ENCODE results near the gene EGR1. TPM values are rescaled to one million over a fixed set of nuclear protein-coding genes. Genes with fewer than 3 reads are reported as not detected.

EGR1 gene
- total RNA-seq, 1 donor from 2014 or later = 701 TPM

- no peak overlapping the region for H3K27ac Mint-ChIP-seq
- H3K36me3 Mint-ChIP-seq = no peaks in the 10 kb centered on the region
- peaks cover 10% of the 10 kb centered on the region for H3K27me3 Mint-ChIP-seq (ENCODE audit: low read depth)
- DNase-seq (ENCODE audit: low spot score in 2 of 2, unreplicated experiment in 2 of 2) = no peak
- H3K9me3 Mint-ChIP-seq = no peaks in the 10 kb centered on the region
- TF ChIP-seq, protein P1, sequence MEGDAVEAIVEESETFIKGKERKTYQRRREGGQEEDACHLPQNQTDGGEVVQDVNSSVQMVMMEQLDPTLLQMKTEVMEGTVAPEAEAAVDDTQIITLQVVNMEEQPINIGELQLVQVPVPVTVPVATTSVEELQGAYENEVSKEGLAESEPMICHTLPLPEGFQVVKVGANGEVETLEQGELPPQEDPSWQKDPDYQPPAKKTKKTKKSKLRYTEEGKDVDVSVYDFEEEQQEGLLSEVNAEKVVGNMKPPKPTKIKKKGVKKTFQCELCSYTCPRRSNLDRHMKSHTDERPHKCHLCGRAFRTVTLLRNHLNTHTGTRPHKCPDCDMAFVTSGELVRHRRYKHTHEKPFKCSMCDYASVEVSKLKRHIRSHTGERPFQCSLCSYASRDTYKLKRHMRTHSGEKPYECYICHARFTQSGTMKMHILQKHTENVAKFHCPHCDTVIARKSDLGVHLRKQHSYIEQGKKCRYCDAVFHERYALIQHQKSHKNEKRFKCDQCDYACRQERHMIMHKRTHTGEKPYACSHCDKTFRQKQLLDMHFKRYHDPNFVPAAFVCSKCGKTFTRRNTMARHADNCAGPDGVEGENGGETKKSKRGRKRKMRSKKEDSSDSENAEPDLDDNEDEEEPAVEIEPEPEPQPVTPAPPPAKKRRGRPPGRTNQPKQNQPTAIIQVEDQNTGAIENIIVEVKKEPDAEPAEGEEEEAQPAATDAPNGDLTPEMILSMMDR (IDR thresholded peaks at IDR 0.05; ENCODE audit: unreplicated experiment) = no peak
- H3K4me1 Mint-ChIP-seq = peaks cover 7% of the 10 kb centered on the region
- H3K4me3 Mint-ChIP-seq = no peak overlapping the region
These were observed 20.3 kb upstream of the EGR1 start for GRCh38 chr5:138444774-138445546.

- Mint-ChIP-seq H3K9me3 (no peaks in the 10 kb centered on the region), H3K36me3 (no peaks in the 10 kb centered on the region), H3K27ac (no peak overlapping the region), H3K4me1 (peaks cover 5% of the 10 kb centered on the region), H3K27me3 (ENCODE audit: low read depth) (peaks cover 12% of the 10 kb centered on the region), H3K4me3 (no peak overlapping the region)
- no peak for DNase-seq (ENCODE audit: low spot score in 2 of 2, unreplicated experiment in 2 of 2)
- TF ChIP-seq, protein P1 (IDR thresholded peaks at IDR 0.05; ENCODE audit: unreplicated experiment) = no peak
These were observed 19.6 kb upstream of the EGR1 start for GRCh38 chr5:138445547-138446271.

DNA sequence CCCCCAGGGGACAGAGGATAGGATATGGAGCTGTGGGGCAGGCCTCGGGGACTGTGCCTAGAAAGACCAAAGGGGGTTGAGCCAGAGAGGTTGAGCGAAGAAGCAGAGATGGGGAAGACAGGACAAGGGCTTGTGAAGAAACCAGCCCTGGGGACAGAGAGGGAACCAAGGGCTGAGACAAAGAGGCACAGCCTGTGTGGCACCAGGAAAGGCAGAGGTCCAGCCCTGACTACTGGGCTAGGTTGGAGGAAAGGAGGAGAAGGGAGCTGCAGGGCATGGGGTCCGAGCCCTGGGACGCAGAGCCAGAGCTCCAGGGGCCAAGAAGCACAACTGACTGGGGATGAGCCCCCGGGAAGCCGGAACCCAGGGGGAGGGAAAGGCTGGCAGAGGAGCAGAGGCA, 17.2 kb upstream of the EGR1 start:
- DNase-seq (ENCODE audit: low spot score in 2 of 2, unreplicated experiment in 2 of 2) = no peak
- no peaks in the 10 kb centered on the region for H3K9me3 Mint-ChIP-seq
- TF ChIP-seq, protein P1 (IDR thresholded peaks at IDR 0.05; ENCODE audit: unreplicated experiment) = no peak
- no peak overlapping the region for H3K27ac Mint-ChIP-seq
- H3K4me1 Mint-ChIP-seq = peaks cover 5% of the 10 kb centered on the region
- H3K36me3 Mint-ChIP-seq = no peaks in the 10 kb centered on the region
- H3K4me3 Mint-ChIP-seq = no peak overlapping the region
- peaks cover 12% of the 10 kb centered on the region for H3K27me3 Mint-ChIP-seq (ENCODE audit: low read depth)

DNA sequence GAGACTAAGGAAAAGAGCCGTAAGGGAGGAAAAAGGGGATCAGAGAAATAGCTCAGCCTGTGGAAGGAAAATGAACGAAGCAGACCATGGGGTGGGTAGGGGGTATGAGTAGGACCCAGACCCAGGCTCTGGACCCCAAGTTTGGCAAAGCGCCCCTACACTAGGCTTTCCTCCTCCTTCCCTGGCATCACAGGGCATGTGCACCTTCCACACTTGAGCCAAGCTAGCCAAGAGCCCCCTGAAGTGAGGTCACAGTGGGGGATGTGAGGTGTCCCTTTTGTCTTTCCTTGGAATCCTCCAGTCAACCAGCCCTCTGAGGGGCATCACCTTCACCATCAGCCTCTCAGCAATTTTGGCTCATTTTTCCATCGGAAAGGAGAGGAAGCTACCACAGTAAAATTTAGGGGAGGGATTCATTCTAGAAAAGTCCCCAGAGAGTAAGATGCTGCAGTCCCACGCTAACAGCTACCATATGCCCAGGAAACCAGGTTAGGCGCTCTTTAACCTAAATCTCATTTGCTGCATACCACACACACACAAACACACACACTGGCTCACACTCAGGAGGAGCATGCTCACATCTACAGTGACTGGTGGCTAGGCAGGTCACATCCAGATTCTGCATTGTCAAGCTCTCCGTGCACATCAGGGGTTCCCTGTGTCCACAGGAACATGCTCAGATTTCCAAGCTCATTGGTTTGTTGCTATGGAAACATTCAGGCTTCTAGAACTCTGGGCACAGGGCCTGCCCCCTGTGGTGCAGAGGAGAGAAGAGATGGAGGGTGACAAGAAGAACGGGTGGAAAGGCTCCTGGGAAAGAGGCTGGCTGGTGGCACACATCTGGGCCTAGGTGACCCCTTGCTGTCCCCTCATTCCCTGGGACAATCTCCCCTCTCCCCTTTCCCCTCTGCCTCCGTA, 16.5 kb upstream of the EGR1 start:
- TF ChIP-seq, protein P1 (IDR thresholded peaks at IDR 0.05; ENCODE audit: unreplicated experiment) = no peak
- H3K4me1 Mint-ChIP-seq = peaks cover 5% of the 10 kb centered on the region
- H3K36me3 Mint-ChIP-seq = no peaks in the 10 kb centered on the region
- H3K4me3 Mint-ChIP-seq = no peak overlapping the region
- H3K27me3 Mint-ChIP-seq (ENCODE audit: low read depth) = peaks cover 12% of the 10 kb centered on the region
- no peaks in the 10 kb centered on the region for H3K9me3 Mint-ChIP-seq
- no peak for DNase-seq (ENCODE audit: low spot score in 2 of 2, unreplicated experiment in 2 of 2)
- no peak overlapping the region for H3K27ac Mint-ChIP-seq

- Mint-ChIP-seq H3K27ac (no peak overlapping the region), H3K4me1 (peaks cover 5% of the 10 kb centered on the region), H3K4me3 (peak overlapping the region; percentile 36), H3K36me3 (no peaks in the 10 kb centered on the region), H3K9me3 (no peaks in the 10 kb centered on the region), H3K27me3 (ENCODE audit: low read depth) (peaks cover 12% of the 10 kb centered on the region)
- TF ChIP-seq, protein P1 (IDR thresholded peaks at IDR 0.05; ENCODE audit: unreplicated experiment) = peak; percentile 91
- peak; percentile 83 to 95 for DNase-seq (ENCODE audit: low spot score in 2 of 2, unreplicated experiment in 2 of 2)
These were observed 15.6 kb upstream of the EGR1 start for GRCh38 chr5:138449501-138450239.
